SU-DHL-6 (cell line): Measurements from ENCODE around the gene CAMK2D.

Experiments
- H2AFZ ChIP-seq: fragments of 200-600 bp; sonication (generic); 2 replicates; pipeline ENCODE4 v1.6.1; 2014; ENCODE audit warnings: low read depth, mild to moderate bottlenecking, moderate library complexity, mixed read lengths, antibody characterized with exemption, low read length; ENCODE audit not compliant: severe bottlenecking
- H3F3A ChIP-seq: fragments of 200-600 bp; shearing (Covaris generic); 2 replicates; pipeline ENCODE4 v1.6.0; 2016; ENCODE audit warnings: antibody characterized with exemption, mild to moderate bottlenecking; ENCODE audit not compliant: insufficient read depth
- H3K27ac ChIP-seq: fragments of 200-600 bp; sonication (generic); 2 replicates; pipeline ENCODE4 v1.5.1; 2016; ENCODE audit warnings: low read depth, mild to moderate bottlenecking, low read length, moderate library complexity, mixed read lengths
- H3K27me3 ChIP-seq: fragments of 200-600 bp; sonication (generic), shearing (Covaris generic); 2 replicates; pipeline ENCODE4 v1.6.0; 2014; ENCODE audit warnings: mild to moderate bottlenecking, low read length
- H3K36me3 ChIP-seq: fragments of 200-600 bp; sonication (generic); 2 replicates; pipeline ENCODE4 v1.6.1; 2014; ENCODE audit warnings: mild to moderate bottlenecking, low read length, mixed read lengths
- H3K4me2 ChIP-seq: fragments of 300-600, 200-600 bp; shearing (Covaris generic), sonication (generic); 2 replicates; pipeline ENCODE4 v1.6.0; 2014; ENCODE audit warnings: low read length, low read depth, mild to moderate bottlenecking; ENCODE audit not compliant: poor library complexity, severe bottlenecking
- H3K4me3 ChIP-seq: fragments of 200-600 bp; sonication (generic); 2 replicates; pipeline ENCODE4 v1.5.1; 2014; ENCODE audit warnings: antibody characterized with exemption, low read length, mild to moderate bottlenecking, mixed read lengths; ENCODE audit not compliant: insufficient read depth, poor library complexity, severe bottlenecking
- H3K79me2 ChIP-seq: fragments of 200-600 bp; sonication (generic); 2 replicates; pipeline ENCODE4 v1.6.1; 2014; ENCODE audit warnings: mild to moderate bottlenecking, low read length, moderate library complexity; ENCODE audit not compliant: insufficient read depth
- H3K9ac ChIP-seq: fragments of 200-600 bp; sonication (generic); 2 replicates; pipeline ENCODE4 v1.7.0; 2014; ENCODE audit warnings: mild to moderate bottlenecking, low read length
- H3K9me2 ChIP-seq: fragments of 200-600 bp; sonication (generic); replicated peaks from 2 replicates; pipeline ENCODE4 v1.6.1; 2014; ENCODE audit warnings: low read length; ENCODE audit not compliant: insufficient read depth
- H3K9me3 ChIP-seq: fragments of 200-600 bp; sonication (generic); 2 replicates; pipeline ENCODE4 v1.6.1; 2014; ENCODE audit warnings: low read length, mixed read lengths; ENCODE audit not compliant: insufficient read depth
- H4K20me1 ChIP-seq: fragments of 200-600 bp; sonication (generic); 2 replicates; pipeline ENCODE4 v1.6.1; 2014; ENCODE audit warnings: low read depth, mild to moderate bottlenecking, antibody characterized with exemption, low read length, moderate library complexity, mixed read lengths
- CTCF ChIP-seq: fragments of 200-600 bp; sonication (generic); IDR thresholded peaks from one replicate; pipeline ENCODE4 v1.5.1; 2017; ENCODE audit warnings: antibody characterized with exemption, mild to moderate bottlenecking, low read length, moderate library complexity; ENCODE audit not compliant: insufficient read depth, poor library complexity, severe bottlenecking
- EZH2phosphoT487 ChIP-seq: fragments of 200-600 bp; sonication (generic), shearing (Covaris generic); conservative IDR thresholded peaks from 2 replicates; pipeline ENCODE4 v1.6.1; 2018; ENCODE audit warnings: mild to moderate bottlenecking, antibody characterized with exemption, low read length, moderate library complexity, mixed read lengths

Gene CAMK2D

DNA sequence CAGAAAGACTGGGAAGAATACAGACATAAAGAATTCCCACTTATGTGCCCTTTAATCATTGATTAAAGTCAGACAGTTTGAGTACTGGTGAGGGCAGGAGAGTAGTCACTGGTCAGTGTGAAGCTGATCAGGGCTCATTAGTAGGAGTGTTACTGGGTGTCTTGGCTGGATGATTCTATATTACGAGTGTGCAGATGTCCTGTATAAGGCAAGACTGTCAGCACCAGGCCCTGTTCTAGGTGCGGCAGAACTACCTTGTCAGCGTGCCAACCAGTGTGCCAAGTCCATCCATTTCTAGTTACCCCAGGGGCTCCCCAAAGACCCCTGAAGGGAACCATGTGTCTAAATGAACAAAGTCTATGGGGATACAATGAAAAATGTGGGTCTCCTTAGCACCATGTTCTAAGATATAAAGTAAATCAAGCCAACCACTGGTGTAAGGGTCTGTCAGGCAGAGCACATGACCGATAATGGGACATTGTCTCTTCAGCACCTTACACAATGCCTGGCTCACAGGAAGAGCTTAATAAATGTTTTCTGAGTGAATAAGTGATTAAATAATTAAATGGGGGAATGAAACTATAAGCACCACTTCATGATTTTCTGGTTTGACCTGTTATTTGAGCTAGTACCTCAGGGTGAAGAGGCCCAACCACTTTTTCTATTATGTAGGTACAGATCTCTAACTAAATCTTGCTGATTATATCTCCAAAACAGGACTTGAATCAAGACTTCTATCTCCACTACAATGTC, 205.0 kb downstream of the CAMK2D start:
- TF ChIP-seq CTCF (no peak), EZH2phosphoT487 (no peak)
- Histone ChIP-seq H3F3A (no peaks in the 10 kb centered on the region), H3K27me3 (no peaks in the 10 kb centered on the region), H3K9me3 (no peaks in the 10 kb centered on the region), H3K79me2 (no peaks in the 10 kb centered on the region), H3K9me2 (no peaks in the 10 kb centered on the region), H4K20me1 (no peaks in the 10 kb centered on the region), H3K4me3 (no peak overlapping the region), H3K4me2 (no peak overlapping the region), H3K27ac (no peak overlapping the region), H3K36me3 (no peaks in the 10 kb centered on the region), H3K9ac (no peak overlapping the region), H2AFZ (no peak overlapping the region)

GRCh38 chr4:113555868-113556267, 205.7 kb downstream of the CAMK2D start:
- no peak overlapping the region for H3K4me3 ChIP-seq
- TF ChIP-seq EZH2phosphoT487 (no peak), CTCF (no peak)
- no peak overlapping the region for H3K27ac ChIP-seq

DNA sequence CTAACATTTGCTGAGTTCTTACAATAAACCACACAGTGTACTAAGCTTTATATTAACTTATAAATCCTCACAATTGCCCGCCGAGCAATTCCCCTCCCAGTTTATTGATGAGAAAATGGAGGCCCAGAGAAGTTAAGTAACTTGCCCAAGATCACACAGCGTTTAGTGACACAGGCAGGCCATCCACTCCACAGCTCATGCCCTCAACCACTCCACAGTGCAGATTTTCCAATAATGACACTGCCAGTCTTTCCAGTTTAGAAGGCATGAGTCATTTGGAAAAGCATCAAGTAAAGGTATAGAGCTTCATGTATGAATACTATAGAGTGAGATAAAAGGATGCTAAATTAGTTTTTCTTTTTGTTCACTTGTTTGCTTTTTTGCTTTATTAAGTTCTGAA, 208.5 kb downstream of the CAMK2D start:
- Histone ChIP-seq H3K9me3 (no peaks in the 10 kb centered on the region), H3K79me2 (no peaks in the 10 kb centered on the region), H3F3A (no peaks in the 10 kb centered on the region), H3K4me2 (no peak overlapping the region), H3K27me3 (no peaks in the 10 kb centered on the region), H2AFZ (no peak overlapping the region), H3K27ac (no peak overlapping the region), H3K9me2 (no peaks in the 10 kb centered on the region), H3K9ac (no peak overlapping the region), H3K4me3 (no peak overlapping the region), H3K36me3 (no peaks in the 10 kb centered on the region), H4K20me1 (no peaks in the 10 kb centered on the region)
- TF ChIP-seq EZH2phosphoT487 (no peak), CTCF (no peak)

More at GRCh38 chr4:113555868-113556267, 205.7 kb downstream of the CAMK2D start:
- no peak overlapping the region for H3K9ac ChIP-seq
- H4K20me1 ChIP-seq, result no peaks in the 10 kb centered on the region
- H3K9me2 ChIP-seq, result no peaks in the 10 kb centered on the region
- no peaks in the 10 kb centered on the region for H3K36me3 ChIP-seq
- no peaks in the 10 kb centered on the region for H3K79me2 ChIP-seq
- no peaks in the 10 kb centered on the region for H3K27me3 ChIP-seq
- H3F3A ChIP-seq, result no peaks in the 10 kb centered on the region
- no peak overlapping the region for H2AFZ ChIP-seq
- H3K9me3 ChIP-seq, result no peaks in the 10 kb centered on the region
- no peak overlapping the region for H3K4me2 ChIP-seq
